GM18508 (cell line): ENCODE results near the gene VPS36.
"Not testable (repeated sequence)": the region's sequence is repeated elsewhere in the genome, so short reads cannot be mapped to it uniquely, and the experiment has no call there.

Experiments
- ATAC-seq: cut with Tn5 transposase; IDR thresholded peaks from one replicate; pipeline ENCODE4 v1.9.1; 2021; ENCODE audit warnings: moderate number of reproducible peaks; ENCODE audit not compliant: insufficient read depth, unreplicated experiment

The VPS36 gene

GRCh38 chr13:52393572-52394357 is 56.7 kb downstream of the VPS36 start:
- no peak for ATAC-seq

GRCh38 chr13:52387721-52388120 is 62.7 kb downstream of the VPS36 start:
- ATAC-seq = no peak

GRCh38 chr13:52385870-52386269 is 64.6 kb downstream of the VPS36 start:
- ATAC-seq = no peak

- ATAC-seq = no peak
Measured at GRCh38 chr13:52383366-52383765, 67.1 kb downstream of the VPS36 start.

GRCh38 chr13:52378312-52378711 is 72.1 kb downstream of the VPS36 start:
- no peak for ATAC-seq

- no peak for ATAC-seq
Measured at GRCh38 chr13:52377898-52378297, 72.5 kb downstream of the VPS36 start.

GRCh38 chr13:52374873-52375411 is 75.5 kb downstream of the VPS36 start:
- ATAC-seq = no peak

- ATAC-seq = no peak
Measured at GRCh38 chr13:52374389-52374788, 76.0 kb downstream of the VPS36 start.

- not testable (repeated sequence) for ATAC-seq
Measured at GRCh38 chr13:52373277-52373676, 77.2 kb downstream of the VPS36 start.

GRCh38 chr13:52371736-52372247 is 78.6 kb downstream of the VPS36 start:
- no peak for ATAC-seq

GRCh38 chr13:52366291-52366690 is 84.1 kb downstream of the VPS36 start:
- ATAC-seq = no peak
